ENCODE measurements around the gene NIP7. TPM values are rescaled to one million over a fixed set of nuclear protein-coding genes. Genes with fewer than 3 reads are reported as not detected.

The NIP7 gene
- total RNA-seq, 1 experiment from 2014 or later = 72.8 TPM

- Histone ChIP-seq H2BK15ac (ENCODE audit: low read depth, low read length) (no peak overlapping the region), H3K56ac (ENCODE audit: insufficient read length, low read depth, low read length) (no peak overlapping the region), H3K4me2 (ENCODE audit: insufficient read depth, insufficient read length, low read length) (peak overlapping the region; percentile 40), H3K27ac (ENCODE audit: insufficient read length, low read depth, low read length) (no peak overlapping the region), H4K5ac (ENCODE audit: insufficient read length, low read depth, low read length) (no peak overlapping the region), H4K20me1 (ENCODE audit: control insufficient read depth, insufficient read depth, insufficient read length) (no peaks in the 10 kb centered on the region), H2AK5ac (ENCODE audit: insufficient read length, low read length) (no peak overlapping the region), H3K4me1 (ENCODE audit: insufficient read depth, low read length) (peaks cover 2% of the 10 kb centered on the region; the same call in 1 of the 2 replicates), H3T11ph (ENCODE audit: low read length) (no peak overlapping the region), H3K23me2 (ENCODE audit: insufficient read length, low read depth, low read length, poor library complexity, severe bottlenecking) (peaks cover 6% of the 10 kb centered on the region), H3K9ac (ENCODE audit: extremely low read depth, insufficient read length, low read length) (peak overlapping the region; percentile 45), H4K8ac (replicated peaks; ENCODE audit: insufficient read length, low read depth, low read length) (no peak overlapping the region), H3K9me3 (ENCODE audit: control insufficient read depth, low read depth, low read length) (no peaks in the 10 kb centered on the region), H3K23ac (ENCODE audit: insufficient read length, low read depth, low read length) (no peak overlapping the region), H2AFZ (ENCODE audit: low read length) (no peak overlapping the region), H3K27me3 (ENCODE audit: insufficient read depth, low read length) (no peaks in the 10 kb centered on the region), H3K79me2 (ENCODE audit: insufficient read depth, low read length) (peaks cover 3% of the 10 kb centered on the region; the same call in 1 of the 2 replicates), H3K14ac (ENCODE audit: insufficient read depth, low read length) (peak overlapping the region; percentile 50; the same call in 1 of the 2 replicates), H3K4ac (ENCODE audit: low read depth, low read length) (no peak overlapping the region), H2BK12ac (ENCODE audit: insufficient read length, low read depth, low read length) (no peak overlapping the region), H3K79me1 (ENCODE audit: insufficient read depth, low read depth, low read length, poor library complexity, severe bottlenecking) (peaks cover 7% of the 10 kb centered on the region), H2BK120ac (ENCODE audit: low read depth, low read length, poor library complexity, severe bottlenecking) (no peak overlapping the region), H4K91ac (ENCODE audit: insufficient read length, low read depth, low read length) (no peak overlapping the region), H2BK20ac (ENCODE audit: low read depth, low read length, poor library complexity, severe bottlenecking) (no peak overlapping the region), H2BK5ac (ENCODE audit: insufficient read length, low read length) (no peak overlapping the region), H3K18ac (ENCODE audit: insufficient read length, low read depth, low read length) (no peak overlapping the region)
- H3K27ac Mint-ChIP-seq = peak overlapping the region; percentile 78 to 96 (median 95)
- H3K36me3 Mint-ChIP-seq (ENCODE audit: insufficient read depth in 1 of 3, low read depth in 3 of 3) = peaks cover 21 to 36% (median 26%) of the 10 kb centered on the region in 3 experiments; a peak in 6 of 7 replicates
- TF ChIP-seq CTCF (conservative IDR thresholded peaks at IDR 0.05) = peak; percentile 32; the same call in 2 of the 3 replicates
- peak; percentile 73 for DNase-seq
- no peaks in the 10 kb centered on the region; the same call in 1 of the 2 replicates for H3K27me3 Mint-ChIP-seq (ENCODE audit: low read depth)
- no CpG with 5 or more reads among the region's 59 CpGs for WGBS (ENCODE audit: extremely low coverage, insufficient read length, low lambda C conversion rate)
- H3K9me3 Mint-ChIP-seq = no peaks in the 10 kb centered on the region; a peak in 2 of 5 replicates
- peak overlapping the region; percentile 100 for H3K4me3 Mint-ChIP-seq
- peaks cover 7 to 10% of the 10 kb centered on the region in 2 experiments for H3K4me1 Mint-ChIP-seq
Observed at GRCh38 chr16:69311533-69312387, 27.8 kb upstream of the NIP7 start.

Measured in H9 (cell line).